ENCODE data around the gene JSRP1.

JSRP1 gene

GRCh38 chr19:2255982-2256685 lies at the start of gene JSRP1:
Gene JSRP1 (minus strand): TSS chr19:2256417. CDS start chr19:2255314, 1,103 bp downstream.
- Histone ChIP-seq H3K27ac (ENCODE audit: low read depth in 2 of 2, low read length in 2 of 2) (no peak within 1 kb of the TSS), H3K4me3 (ENCODE audit: low read length in 2 of 2) (peak within 1 kb of the TSS in 1 of 2 donors; percentile 13)

GRCh38 chr19:2305452-2306280 lies 49.4 kb upstream of the JSRP1 start:
- no peak overlapping the region for H3K9ac ChIP-seq (ENCODE audit: low read depth in 1 of 2, low read length in 2 of 2)
- peaks cover 2 to 7% of the 10 kb centered on the region in 2 donors for H3K4me1 ChIP-seq (ENCODE audit: control insufficient read depth in 2 of 2, insufficient read depth in 2 of 2, low read length in 2 of 2)
- H3K9me3 ChIP-seq (ENCODE audit: control insufficient read depth in 2 of 2, low read length in 2 of 2): no peaks in the 10 kb centered on the region
- H3K4me3 ChIP-seq (ENCODE audit: low read length in 2 of 2): no peak overlapping the region
- peaks cover 28 to 43% of the 10 kb centered on the region in 2 donors for H3K27me3 ChIP-seq (ENCODE audit: control insufficient read depth in 2 of 2, insufficient read depth in 2 of 2, low read length in 2 of 2)
- no peak overlapping the region for H3K27ac ChIP-seq (ENCODE audit: low read depth in 2 of 2, low read length in 2 of 2)
- no peaks in the 10 kb centered on the region for H3K36me3 ChIP-seq (ENCODE audit: control insufficient read depth in 2 of 2, insufficient read depth in 2 of 2, low read length in 2 of 2)

More at GRCh38 chr19:2255982-2256685, at the start of gene JSRP1:
- H3K9ac ChIP-seq (ENCODE audit: low read depth in 1 of 2, low read length in 2 of 2): no peak within 1 kb of the TSS
- peaks cover 20 to 25% of the 10 kb centered on the region in 2 donors for H3K27me3 ChIP-seq (ENCODE audit: control insufficient read depth in 2 of 2, insufficient read depth in 2 of 2, low read length in 2 of 2)
- peaks cover 10 to 13% of the 10 kb centered on the region in 2 donors for H3K4me1 ChIP-seq (ENCODE audit: control insufficient read depth in 2 of 2, insufficient read depth in 2 of 2, low read length in 2 of 2)
- H3K9me3 ChIP-seq (ENCODE audit: control insufficient read depth in 2 of 2, low read length in 2 of 2): no peaks in the 10 kb centered on the region
- no peaks in the 10 kb centered on the region for H3K36me3 ChIP-seq (ENCODE audit: control insufficient read depth in 2 of 2, insufficient read depth in 2 of 2, low read length in 2 of 2)

- Histone ChIP-seq H3K4me3 (ENCODE audit: low read length in 2 of 2) (no peak overlapping the region), H3K36me3 (ENCODE audit: control insufficient read depth in 2 of 2, insufficient read depth in 2 of 2, low read length in 2 of 2) (no peaks in the 10 kb centered on the region), H3K9me3 (ENCODE audit: control insufficient read depth in 2 of 2, low read length in 2 of 2) (no peaks in the 10 kb centered on the region), H3K27me3 (ENCODE audit: control insufficient read depth in 2 of 2, insufficient read depth in 2 of 2, low read length in 2 of 2) (peaks cover 17 to 35% of the 10 kb centered on the region in 2 donors), H3K4me1 (ENCODE audit: control insufficient read depth in 2 of 2, insufficient read depth in 2 of 2, low read length in 2 of 2) (peaks cover 2 to 7% of the 10 kb centered on the region in 2 donors), H3K9ac (ENCODE audit: low read depth in 1 of 2, low read length in 2 of 2) (no peak overlapping the region), H3K27ac (ENCODE audit: low read depth in 2 of 2, low read length in 2 of 2) (no peak overlapping the region)
These were observed 47.1 kb upstream of the JSRP1 start for GRCh38 chr19:2303211-2303798.

GRCh38 chr19:2302319-2303210 lies 46.3 kb upstream of the JSRP1 start:
- no peak overlapping the region for H3K4me3 ChIP-seq (ENCODE audit: low read length in 2 of 2)
- H3K9ac ChIP-seq (ENCODE audit: low read depth in 1 of 2, low read length in 2 of 2): no peak overlapping the region

GRCh38 chr19:2300533-2300932 lies 44.3 kb upstream of the JSRP1 start:
- Histone ChIP-seq H3K27me3 (ENCODE audit: control insufficient read depth in 2 of 2, insufficient read depth in 2 of 2, low read length in 2 of 2) (peaks cover 10 to 21% of the 10 kb centered on the region in 2 donors), H3K27ac (ENCODE audit: low read depth in 2 of 2, low read length in 2 of 2) (no peak overlapping the region), H3K36me3 (ENCODE audit: control insufficient read depth in 2 of 2, insufficient read depth in 2 of 2, low read length in 2 of 2) (no peaks in the 10 kb centered on the region), H3K9ac (ENCODE audit: low read depth in 1 of 2, low read length in 2 of 2) (no peak overlapping the region), H3K4me1 (ENCODE audit: control insufficient read depth in 2 of 2, insufficient read depth in 2 of 2, low read length in 2 of 2) (peaks cover 2 to 7% of the 10 kb centered on the region in 2 donors), H3K4me3 (ENCODE audit: low read length in 2 of 2) (no peak overlapping the region), H3K9me3 (ENCODE audit: control insufficient read depth in 2 of 2, low read length in 2 of 2) (no peaks in the 10 kb centered on the region)

More at GRCh38 chr19:2302319-2303210, 46.3 kb upstream of the JSRP1 start:
- Histone ChIP-seq H3K27me3 (ENCODE audit: control insufficient read depth in 2 of 2, insufficient read depth in 2 of 2, low read length in 2 of 2) (peaks cover 15 to 32% of the 10 kb centered on the region in 2 donors), H3K36me3 (ENCODE audit: control insufficient read depth in 2 of 2, insufficient read depth in 2 of 2, low read length in 2 of 2) (no peaks in the 10 kb centered on the region), H3K4me1 (ENCODE audit: control insufficient read depth in 2 of 2, insufficient read depth in 2 of 2, low read length in 2 of 2) (peaks cover 2 to 7% of the 10 kb centered on the region in 2 donors), H3K27ac (ENCODE audit: low read depth in 2 of 2, low read length in 2 of 2) (no peak overlapping the region), H3K9me3 (ENCODE audit: control insufficient read depth in 2 of 2, low read length in 2 of 2) (no peaks in the 10 kb centered on the region)

GRCh38 chr19:2296141-2296540 lies 39.9 kb upstream of the JSRP1 start:
- peaks cover 0 to 8% of the 10 kb centered on the region in 2 donors for H3K4me1 ChIP-seq (ENCODE audit: control insufficient read depth in 2 of 2, insufficient read depth in 2 of 2, low read length in 2 of 2)
- peaks cover 13 to 28% of the 10 kb centered on the region in 2 donors for H3K27me3 ChIP-seq (ENCODE audit: control insufficient read depth in 2 of 2, insufficient read depth in 2 of 2, low read length in 2 of 2)
- no peak overlapping the region for H3K4me3 ChIP-seq (ENCODE audit: low read length in 2 of 2)
- no peaks in the 10 kb centered on the region for H3K9me3 ChIP-seq (ENCODE audit: control insufficient read depth in 2 of 2, low read length in 2 of 2)
- no peak overlapping the region for H3K9ac ChIP-seq (ENCODE audit: low read depth in 1 of 2, low read length in 2 of 2)
- H3K36me3 ChIP-seq (ENCODE audit: control insufficient read depth in 2 of 2, insufficient read depth in 2 of 2, low read length in 2 of 2): no peaks in the 10 kb centered on the region
- no peak overlapping the region for H3K27ac ChIP-seq (ENCODE audit: low read depth in 2 of 2, low read length in 2 of 2)

GRCh38 chr19:2294687-2295335 lies 38.6 kb upstream of the JSRP1 start:
- Histone ChIP-seq H3K4me3 (ENCODE audit: low read length in 2 of 2) (no peak overlapping the region), H3K9ac (ENCODE audit: low read depth in 1 of 2, low read length in 2 of 2) (no peak overlapping the region), H3K9me3 (ENCODE audit: control insufficient read depth in 2 of 2, low read length in 2 of 2) (no peaks in the 10 kb centered on the region), H3K4me1 (ENCODE audit: control insufficient read depth in 2 of 2, insufficient read depth in 2 of 2, low read length in 2 of 2) (peaks cover 0 to 12% of the 10 kb centered on the region in 2 donors), H3K27me3 (ENCODE audit: control insufficient read depth in 2 of 2, insufficient read depth in 2 of 2, low read length in 2 of 2) (peaks cover 15 to 37% of the 10 kb centered on the region in 2 donors), H3K27ac (ENCODE audit: low read depth in 2 of 2, low read length in 2 of 2) (no peak overlapping the region), H3K36me3 (ENCODE audit: control insufficient read depth in 2 of 2, insufficient read depth in 2 of 2, low read length in 2 of 2) (no peaks in the 10 kb centered on the region)

- Histone ChIP-seq H3K27me3 (ENCODE audit: control insufficient read depth in 2 of 2, insufficient read depth in 2 of 2, low read length in 2 of 2) (peaks cover 30 to 57% of the 10 kb centered on the region in 2 donors), H3K27ac (ENCODE audit: low read depth in 2 of 2, low read length in 2 of 2) (peak overlapping the region in 1 of 2 donors; percentile 76), H3K9ac (ENCODE audit: low read depth in 1 of 2, low read length in 2 of 2) (no peak overlapping the region), H3K9me3 (ENCODE audit: control insufficient read depth in 2 of 2, low read length in 2 of 2) (no peaks in the 10 kb centered on the region), H3K4me3 (ENCODE audit: low read length in 2 of 2) (peak overlapping the region in 1 of 2 donors; percentile 64), H3K4me1 (ENCODE audit: control insufficient read depth in 2 of 2, insufficient read depth in 2 of 2, low read length in 2 of 2) (peaks cover 0 to 17% of the 10 kb centered on the region in 2 donors), H3K36me3 (ENCODE audit: control insufficient read depth in 2 of 2, insufficient read depth in 2 of 2, low read length in 2 of 2) (no peaks in the 10 kb centered on the region)
These were observed 35.1 kb upstream of the JSRP1 start for GRCh38 chr19:2291185-2291751.

All from mucosa of rectum (tissue), 2 donors.